Measurements from ENCODE around the gene ACVR1B. TPM values are rescaled to one million over a fixed set of nuclear protein-coding genes. Genes with fewer than 3 reads are reported as not detected.

The ACVR1B gene
- total RNA-seq, 1 experiment from 2014 or later, result 16.1 TPM

DNA sequence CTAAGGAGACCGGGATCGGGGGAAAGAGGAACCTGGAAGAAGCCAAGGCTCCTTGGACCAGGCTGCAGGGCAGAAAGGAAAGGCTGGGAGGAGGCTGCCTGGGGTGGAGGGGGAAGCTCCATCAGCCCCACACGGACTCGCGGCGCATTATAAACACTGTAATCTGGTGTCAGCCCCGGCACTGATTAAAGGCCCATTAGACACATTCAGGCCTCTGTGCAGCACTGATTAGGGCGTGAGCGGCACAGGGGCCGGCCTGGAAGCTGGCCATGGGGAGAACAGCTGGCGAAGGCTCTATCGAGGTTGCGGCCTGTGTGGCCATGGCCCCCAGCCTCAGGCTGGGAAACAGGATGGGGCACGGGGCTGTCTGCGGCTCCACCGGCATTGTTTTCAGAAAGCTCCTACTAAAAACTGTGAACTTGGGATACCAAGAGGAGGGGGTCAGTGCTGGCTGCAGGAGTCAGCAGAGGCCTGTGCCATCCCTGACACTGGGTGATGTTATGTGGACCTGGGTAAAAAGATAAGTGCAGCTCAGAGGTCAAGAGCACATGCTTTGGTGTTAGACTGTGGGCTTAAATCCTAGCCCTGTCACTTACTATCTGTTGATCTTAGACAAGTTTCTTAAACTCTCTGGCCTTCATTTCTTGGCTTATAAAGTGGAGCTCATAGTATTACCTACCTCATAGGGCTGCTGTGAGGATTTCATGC is 33.6 kb upstream of the ACVR1B start:
- Mint-ChIP-seq H3K9me3 (ENCODE audit: unreplicated experiment) (no peaks in the 10 kb centered on the region), H3K27ac (ENCODE audit: low read depth, unreplicated experiment) (no peak overlapping the region), H3K4me1 (ENCODE audit: insufficient read depth, unreplicated experiment) (no peaks in the 10 kb centered on the region), H3K27me3 (ENCODE audit: insufficient read depth, unreplicated experiment) (no peaks in the 10 kb centered on the region), H3K4me3 (ENCODE audit: unreplicated experiment) (no peak overlapping the region), H3K36me3 (ENCODE audit: insufficient read depth, unreplicated experiment) (no peaks in the 10 kb centered on the region)
- BruUV-seq (replicated peaks), result no TSS peak
- TF ChIP-seq, protein P1, sequence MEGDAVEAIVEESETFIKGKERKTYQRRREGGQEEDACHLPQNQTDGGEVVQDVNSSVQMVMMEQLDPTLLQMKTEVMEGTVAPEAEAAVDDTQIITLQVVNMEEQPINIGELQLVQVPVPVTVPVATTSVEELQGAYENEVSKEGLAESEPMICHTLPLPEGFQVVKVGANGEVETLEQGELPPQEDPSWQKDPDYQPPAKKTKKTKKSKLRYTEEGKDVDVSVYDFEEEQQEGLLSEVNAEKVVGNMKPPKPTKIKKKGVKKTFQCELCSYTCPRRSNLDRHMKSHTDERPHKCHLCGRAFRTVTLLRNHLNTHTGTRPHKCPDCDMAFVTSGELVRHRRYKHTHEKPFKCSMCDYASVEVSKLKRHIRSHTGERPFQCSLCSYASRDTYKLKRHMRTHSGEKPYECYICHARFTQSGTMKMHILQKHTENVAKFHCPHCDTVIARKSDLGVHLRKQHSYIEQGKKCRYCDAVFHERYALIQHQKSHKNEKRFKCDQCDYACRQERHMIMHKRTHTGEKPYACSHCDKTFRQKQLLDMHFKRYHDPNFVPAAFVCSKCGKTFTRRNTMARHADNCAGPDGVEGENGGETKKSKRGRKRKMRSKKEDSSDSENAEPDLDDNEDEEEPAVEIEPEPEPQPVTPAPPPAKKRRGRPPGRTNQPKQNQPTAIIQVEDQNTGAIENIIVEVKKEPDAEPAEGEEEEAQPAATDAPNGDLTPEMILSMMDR (IDR thresholded peaks at IDR 0.05; ENCODE audit: unreplicated experiment), result no peak
- no peak for DNase-seq (ENCODE audit: unreplicated experiment)
- ChIA-PET POLR2A (no interaction called here), CTCF (interaction anchor here (0.6 to 1.2 kb wide), 3 partner anchors 9 to 108 kb away, joined by 3 to 4 read pairs (median 3); no protein-coding TSS in a partner anchor)
- intact Hi-C loops (cut with micrococcal nuclease), result no loop called here

DNA sequence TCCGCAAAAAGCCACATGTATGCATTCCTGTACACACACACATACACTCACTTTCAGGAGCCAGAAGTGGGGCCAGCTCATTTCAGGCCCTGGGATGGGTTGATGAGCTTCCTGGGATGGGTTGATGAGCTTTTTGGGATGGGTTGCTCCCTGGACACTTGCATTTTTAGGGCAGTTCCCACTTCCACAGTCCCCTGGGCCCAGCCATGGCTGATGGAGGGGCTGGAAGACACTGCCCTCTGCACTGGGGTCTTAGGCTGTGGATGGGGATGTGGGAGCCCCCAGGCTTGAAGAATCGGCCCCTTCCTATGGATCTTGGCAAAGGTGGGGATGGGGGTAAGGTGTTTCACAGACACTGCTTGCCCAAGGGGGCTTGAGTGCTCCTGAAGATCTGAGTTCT is 31.5 kb upstream of the ACVR1B start:
- H3K36me3 Mint-ChIP-seq (ENCODE audit: insufficient read depth, unreplicated experiment), result no peaks in the 10 kb centered on the region
- no peaks in the 10 kb centered on the region for H3K27me3 Mint-ChIP-seq (ENCODE audit: insufficient read depth, unreplicated experiment)
- no peak overlapping the region for H3K27ac Mint-ChIP-seq (ENCODE audit: low read depth, unreplicated experiment)
- POLR2A ChIA-PET, result no interaction called here
- intact Hi-C loops (cut with micrococcal nuclease), result no loop called here
- BruUV-seq (replicated peaks), result no TSS peak
- peaks cover 5% of the 10 kb centered on the region for H3K4me1 Mint-ChIP-seq (ENCODE audit: insufficient read depth, unreplicated experiment)
- CTCF ChIA-PET, result no interaction called here
- H3K4me3 Mint-ChIP-seq (ENCODE audit: unreplicated experiment), result no peak overlapping the region
- TF ChIP-seq, protein P1 (IDR thresholded peaks at IDR 0.05; ENCODE audit: unreplicated experiment), result no peak
- H3K9me3 Mint-ChIP-seq (ENCODE audit: unreplicated experiment), result no peaks in the 10 kb centered on the region
- DNase-seq (ENCODE audit: unreplicated experiment), result no peak

DNA sequence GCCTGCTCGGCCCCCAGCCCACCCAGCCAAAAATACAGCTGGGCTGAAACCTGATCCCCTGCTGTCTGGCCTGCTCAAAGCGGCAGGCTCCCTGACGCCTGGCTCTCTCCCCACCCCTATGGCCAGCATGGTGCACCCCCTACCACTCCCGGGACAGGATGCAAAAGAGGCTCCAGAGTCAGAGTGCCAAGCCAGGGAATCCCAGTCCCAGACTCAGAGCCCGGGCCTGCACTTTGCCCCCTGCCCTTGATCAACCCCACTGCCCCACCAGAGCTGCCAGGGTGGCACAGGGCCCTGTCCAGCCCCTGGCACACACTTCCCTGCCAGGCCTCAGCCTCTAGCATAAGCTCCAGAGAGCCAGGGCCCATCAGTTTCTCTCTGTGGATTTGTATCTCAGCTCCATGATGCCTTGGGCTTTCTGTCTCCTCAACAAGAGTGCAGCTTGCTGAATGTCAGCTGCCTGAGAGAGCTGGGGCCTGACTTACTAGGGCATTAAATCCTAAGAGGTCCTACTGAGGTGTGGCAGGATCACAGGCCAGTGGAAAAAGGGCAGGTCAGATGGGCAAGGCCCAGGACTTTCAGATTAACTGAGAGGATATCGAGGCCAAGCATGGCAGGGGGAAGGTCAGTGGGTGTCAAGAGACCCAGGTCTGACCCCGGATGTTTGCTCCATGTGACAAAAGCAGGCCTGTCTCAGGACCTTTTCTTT is 30.3 kb upstream of the ACVR1B start:
- ChIA-PET CTCF (interaction anchor here (0.7 to 3.2 kb wide), 9 partner anchors 15 to 459 kb away, joined by 3 to 15 read pairs (median 5); partner anchors contain the start of gene ANKRD33), POLR2A (interaction anchor here (0.7 kb wide), 1 partner anchor 231 kb away, joined by 3 read pairs; no protein-coding TSS in a partner anchor)
- no peak for DNase-seq (ENCODE audit: unreplicated experiment)
- TF ChIP-seq, protein P1 (IDR thresholded peaks at IDR 0.05; ENCODE audit: unreplicated experiment), result no peak
- intact Hi-C loops (cut with micrococcal nuclease), result no loop called here
- no peak overlapping the region for H3K4me3 Mint-ChIP-seq (ENCODE audit: unreplicated experiment)
- no peaks in the 10 kb centered on the region for H3K36me3 Mint-ChIP-seq (ENCODE audit: insufficient read depth, unreplicated experiment)
- H3K4me1 Mint-ChIP-seq (ENCODE audit: insufficient read depth, unreplicated experiment), result peaks cover 5% of the 10 kb centered on the region
- BruUV-seq (replicated peaks), result no TSS peak
- no peaks in the 10 kb centered on the region for H3K27me3 Mint-ChIP-seq (ENCODE audit: insufficient read depth, unreplicated experiment)
- no peak overlapping the region for H3K27ac Mint-ChIP-seq (ENCODE audit: low read depth, unreplicated experiment)
- no peaks in the 10 kb centered on the region for H3K9me3 Mint-ChIP-seq (ENCODE audit: unreplicated experiment)

DNA sequence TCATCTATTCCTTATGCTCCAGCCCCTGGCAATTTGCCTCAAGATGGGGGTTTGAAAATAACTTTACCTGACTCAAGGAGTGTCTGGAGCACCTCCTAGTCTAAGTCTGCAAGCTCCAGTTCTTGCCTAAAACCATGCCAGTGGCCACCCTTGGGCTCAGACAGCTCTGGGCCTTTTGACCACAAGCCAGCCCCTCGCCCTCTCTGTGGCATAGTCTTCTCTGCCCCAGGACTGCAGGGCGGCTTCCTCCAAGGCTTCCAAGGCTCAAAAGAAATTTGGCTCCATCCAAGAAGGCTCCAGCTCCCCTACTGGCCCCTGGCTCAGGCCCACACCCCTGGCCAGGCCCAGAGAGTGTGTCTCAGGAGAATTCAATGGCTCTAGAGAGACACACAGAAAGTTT is 29.4 kb upstream of the ACVR1B start:
- H3K27me3 Mint-ChIP-seq (ENCODE audit: insufficient read depth, unreplicated experiment), result no peaks in the 10 kb centered on the region
- H3K36me3 Mint-ChIP-seq (ENCODE audit: insufficient read depth, unreplicated experiment), result no peaks in the 10 kb centered on the region
- H3K4me1 Mint-ChIP-seq (ENCODE audit: insufficient read depth, unreplicated experiment), result peaks cover 5% of the 10 kb centered on the region
- H3K27ac Mint-ChIP-seq (ENCODE audit: low read depth, unreplicated experiment), result peak overlapping the region; percentile 13
- no peak overlapping the region for H3K4me3 Mint-ChIP-seq (ENCODE audit: unreplicated experiment)
- ChIA-PET POLR2A (no interaction called here), CTCF (interaction anchor here (0.5 to 3.3 kb wide), 21 partner anchors 10 to 669 kb away, joined by 3 to 32 read pairs (median 4); partner anchors contain the start of gene ANKRD33)
- no peaks in the 10 kb centered on the region for H3K9me3 Mint-ChIP-seq (ENCODE audit: unreplicated experiment)
- TF ChIP-seq, protein P1 (IDR thresholded peaks at IDR 0.05; ENCODE audit: unreplicated experiment), result no peak
- no TSS peak for BruUV-seq (replicated peaks)
- intact Hi-C loops (cut with micrococcal nuclease), result no loop called here
- DNase-seq (ENCODE audit: unreplicated experiment), result no peak

All from MCF 10A (cell line).